ENCODE measurements around the gene TRMT61A.

Gene TRMT61A

GRCh38 chr14:103534576-103535061 lies 5.6 kb downstream of the TRMT61A start:
- TF ChIP-seq CTCF (IDR thresholded peaks at IDR 0.05; ENCODE audit: control extremely low read depth, extremely low read depth, low read depth, missing control alignments): no peak
- ChIA-PET CTCF (interaction anchor here (1.3 to 2.8 kb wide), 3 partner anchors 9 to 35 kb away, joined by 4 to 12 read pairs (median 6); no protein-coding TSS in a partner anchor), POLR2A (no interaction called here)
- no peak for DNase-seq (ENCODE audit: extremely low spot score)

- no peak for TF ChIP-seq CTCF (IDR thresholded peaks at IDR 0.05; ENCODE audit: control extremely low read depth, extremely low read depth, low read depth, missing control alignments)
- ChIA-PET POLR2A (no interaction called here), CTCF (interaction anchor here (1.3 to 4.2 kb wide), 5 partner anchors 8 to 35 kb away, joined by 4 to 19 read pairs (median 6); no protein-coding TSS in a partner anchor)
- no peak for DNase-seq (ENCODE audit: extremely low spot score)
These were observed 6.3 kb downstream of the TRMT61A start for GRCh38 chr14:103535081-103535890.

GRCh38 chr14:103535891-103536565 lies 7.0 kb downstream of the TRMT61A start:
- POLR2A ChIA-PET: no interaction called here
- CTCF ChIA-PET: interaction anchor here (1.1 to 4.2 kb wide), 5 partner anchors 11 to 28 kb away, joined by 3 to 19 read pairs (median 4); no protein-coding TSS in a partner anchor
- no peak for TF ChIP-seq CTCF (IDR thresholded peaks at IDR 0.05; ENCODE audit: control extremely low read depth, extremely low read depth, low read depth, missing control alignments)
- DNase-seq (ENCODE audit: extremely low spot score): no peak

- ChIA-PET CTCF (interaction anchor here (1.1 to 4.2 kb wide), 5 partner anchors 10 to 28 kb away, joined by 3 to 19 read pairs (median 12); no protein-coding TSS in a partner anchor), POLR2A (no interaction called here)
- no peak for TF ChIP-seq CTCF (IDR thresholded peaks at IDR 0.05; ENCODE audit: control extremely low read depth, extremely low read depth, low read depth, missing control alignments)
- DNase-seq (ENCODE audit: extremely low spot score): no peak
These were observed 7.7 kb downstream of the TRMT61A start for GRCh38 chr14:103536693-103537092.

GRCh38 chr14:103537175-103537990 lies 8.4 kb downstream of the TRMT61A start:
- ChIA-PET POLR2A (no interaction called here), CTCF (interaction anchor here (1.3 to 4.2 kb wide), 3 partner anchors 10 to 19 kb away, joined by 3 to 19 read pairs (median 17); no protein-coding TSS in a partner anchor)
- TF ChIP-seq CTCF (IDR thresholded peaks at IDR 0.05; ENCODE audit: control extremely low read depth, extremely low read depth, low read depth, missing control alignments): no peak
- no peak for DNase-seq (ENCODE audit: extremely low spot score)
